GM19372 (cell line): ENCODE results near the gene RAP1A.
"Not testable (repeated sequence)": the region's sequence is repeated elsewhere in the genome, so short reads cannot be mapped to it uniquely, and the experiment has no call there.

Experiments used
- ATAC-seq: cut with Tn5 transposase; IDR thresholded peaks from one replicate; pipeline ENCODE4 v1.9.1; 2021; ENCODE audit warnings: mild to moderate bottlenecking, low read depth, moderate library complexity; ENCODE audit not compliant: unreplicated experiment

RAP1A gene

DNA sequence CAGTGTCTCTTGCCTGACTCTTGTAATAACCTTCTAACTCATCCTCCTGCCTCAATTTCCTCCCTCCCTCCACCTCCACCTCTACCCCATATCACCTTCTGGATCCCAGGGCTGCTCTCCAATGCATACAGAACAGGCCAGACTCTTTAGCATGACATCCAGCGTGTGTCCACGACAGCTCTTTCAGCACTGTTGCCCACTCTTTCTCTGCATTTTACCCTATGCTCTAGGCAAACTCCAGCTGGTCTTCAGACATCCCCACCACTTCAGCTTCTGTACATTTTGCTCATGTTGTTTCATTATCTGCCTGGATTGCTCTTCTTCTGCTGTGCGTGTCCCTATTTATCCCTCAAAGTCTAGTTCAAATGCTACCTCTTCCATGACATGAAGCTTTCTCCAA is 114.8 kb downstream of the RAP1A start:
- ATAC-seq, result no peak

DNA sequence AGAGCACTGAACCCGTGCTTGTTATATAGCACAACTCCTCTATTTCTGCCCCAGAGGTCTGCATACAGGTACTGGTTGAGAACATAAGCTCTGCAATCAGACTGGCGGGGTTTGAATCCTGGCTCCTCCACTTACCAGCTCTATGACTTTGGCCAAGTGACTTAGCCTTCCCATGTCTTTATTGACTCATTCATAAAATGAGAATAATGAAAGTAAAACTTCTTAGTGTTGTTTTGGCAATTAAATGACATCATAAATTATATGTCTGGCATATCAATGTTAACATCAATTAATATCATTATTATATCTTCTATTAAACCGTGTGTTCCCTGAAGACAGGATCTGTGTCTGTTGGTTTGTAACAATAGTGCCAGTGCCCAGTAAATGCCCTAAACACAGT is 115.3 kb downstream of the RAP1A start:
- no peak for ATAC-seq

DNA sequence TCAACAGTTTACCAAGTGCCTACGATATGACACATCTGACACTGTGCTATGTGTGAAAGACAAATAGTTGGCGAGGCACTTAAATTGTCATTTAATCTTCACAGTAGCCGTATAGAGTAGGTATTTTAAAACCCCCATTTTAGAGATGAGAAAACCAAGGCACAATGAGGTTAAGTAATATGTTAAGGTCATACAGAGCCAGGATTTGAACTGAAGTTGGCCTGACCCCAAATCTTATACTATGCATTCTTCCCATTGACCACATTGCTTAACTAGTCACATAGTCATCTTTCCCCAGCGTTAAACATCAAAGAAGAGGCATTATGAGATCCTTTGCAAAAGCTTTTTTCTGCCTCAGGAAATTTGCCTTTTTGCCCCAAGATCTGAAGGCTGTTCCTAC is 115.7 kb downstream of the RAP1A start:
- ATAC-seq, result no peak

DNA sequence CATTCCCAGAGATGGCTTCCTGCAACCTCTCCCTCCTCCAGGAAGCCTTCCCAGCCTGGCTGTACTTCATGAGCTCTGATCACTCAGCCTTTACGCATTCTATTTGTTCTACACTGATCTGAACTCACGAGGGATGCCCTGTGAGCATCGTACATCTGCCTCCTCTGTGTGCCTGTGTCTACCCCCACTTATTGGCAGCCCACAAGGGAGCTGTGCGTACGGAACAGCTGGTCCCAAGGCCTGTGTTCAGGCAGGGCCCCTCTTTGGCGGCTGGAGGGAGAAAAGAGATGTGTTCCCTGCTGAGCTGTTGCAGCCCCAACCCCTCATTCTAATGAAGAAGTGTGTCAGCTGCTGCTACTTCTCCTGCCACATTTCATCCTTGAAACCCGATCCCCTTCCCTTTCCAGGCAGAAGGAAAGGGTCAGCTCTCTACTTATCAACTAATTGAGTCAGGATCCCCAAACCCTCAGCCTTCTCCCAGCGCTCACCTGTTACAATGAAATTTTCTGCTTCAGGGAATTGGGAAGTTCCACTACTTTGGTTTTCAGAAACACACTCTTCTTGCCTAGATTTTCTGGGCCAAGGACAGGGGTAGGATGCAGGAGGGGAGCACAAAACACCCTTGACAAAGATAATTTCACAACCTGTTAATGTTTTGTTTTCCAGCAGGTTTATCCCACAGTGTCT is 116.4 kb downstream of the RAP1A start:
- no peak for ATAC-seq

DNA sequence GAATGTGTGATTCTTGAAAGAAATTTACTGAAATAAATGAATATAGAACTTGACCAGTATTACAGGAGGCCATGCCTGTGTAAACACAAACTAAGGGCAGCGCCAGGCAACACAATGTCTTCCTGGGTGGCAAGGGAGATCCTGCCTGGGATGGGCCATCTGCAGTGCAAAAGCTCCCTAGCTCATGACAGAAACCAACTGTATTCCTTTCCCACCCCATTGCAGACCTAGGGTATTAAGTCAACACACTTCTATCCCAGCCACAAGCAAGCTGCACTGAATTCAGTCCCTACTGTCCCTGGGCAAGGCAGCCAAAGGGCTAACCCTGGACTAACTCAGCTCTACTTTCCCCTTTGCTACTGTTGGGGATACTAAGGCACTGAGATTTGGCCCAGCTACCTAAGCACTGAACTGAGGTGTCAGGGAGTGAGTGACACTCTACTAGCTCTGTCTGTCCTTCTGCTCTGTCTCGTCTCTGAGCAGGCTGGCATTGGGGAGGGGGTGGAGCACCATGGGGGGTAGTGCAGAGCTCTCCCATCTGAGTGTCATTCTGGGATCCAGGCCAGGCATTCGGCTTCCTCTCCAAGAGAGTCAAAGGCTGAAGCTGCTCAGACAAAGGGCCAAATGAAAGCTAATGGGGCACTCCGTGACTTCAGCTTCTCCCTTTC is 117.1 kb downstream of the RAP1A start:
- ATAC-seq, result no peak

DNA sequence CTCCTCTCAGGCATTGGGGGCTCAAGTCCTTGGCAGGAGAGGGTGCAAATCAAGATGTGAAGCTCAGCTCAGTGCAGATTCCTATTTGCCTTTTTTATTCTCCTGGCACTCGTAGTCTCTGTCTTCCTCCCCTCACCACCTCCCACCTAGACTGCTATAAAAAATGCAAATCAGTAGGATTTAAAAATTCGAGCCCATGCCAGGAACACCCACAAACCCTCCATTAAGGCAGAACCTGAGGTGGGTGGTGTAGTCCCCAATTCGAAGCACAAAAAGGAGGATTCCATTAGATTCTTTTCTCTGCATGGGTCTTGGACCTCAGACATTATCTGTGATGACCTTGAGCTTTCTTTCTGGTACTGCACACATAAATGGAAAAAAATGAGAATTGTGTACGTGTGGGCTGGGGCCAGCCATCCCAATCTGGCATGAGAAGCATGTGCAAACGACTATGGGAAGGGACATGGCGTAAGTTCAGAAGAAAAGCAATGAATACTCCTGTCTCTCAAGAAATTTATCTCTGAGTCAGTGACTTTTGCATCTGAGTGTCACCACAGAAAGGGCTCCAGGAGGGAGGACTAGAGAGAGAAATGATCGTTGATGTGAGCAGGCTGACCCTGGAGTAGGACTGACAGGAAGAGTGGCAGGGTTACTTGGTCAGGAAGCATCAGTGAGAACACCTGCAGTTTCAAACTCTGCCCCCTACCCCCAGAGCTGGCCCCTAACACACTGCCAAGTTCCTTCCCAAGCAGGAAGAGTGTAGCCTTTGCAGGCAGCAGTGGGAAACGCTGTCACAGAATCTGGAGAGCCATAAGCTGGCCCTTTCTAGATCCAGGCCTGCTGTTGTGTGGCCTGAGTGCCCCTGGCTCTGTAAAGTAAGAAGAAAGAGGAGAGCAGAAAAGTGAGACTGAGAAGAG is 117.9 kb downstream of the RAP1A start:
- ATAC-seq, result no peak

DNA sequence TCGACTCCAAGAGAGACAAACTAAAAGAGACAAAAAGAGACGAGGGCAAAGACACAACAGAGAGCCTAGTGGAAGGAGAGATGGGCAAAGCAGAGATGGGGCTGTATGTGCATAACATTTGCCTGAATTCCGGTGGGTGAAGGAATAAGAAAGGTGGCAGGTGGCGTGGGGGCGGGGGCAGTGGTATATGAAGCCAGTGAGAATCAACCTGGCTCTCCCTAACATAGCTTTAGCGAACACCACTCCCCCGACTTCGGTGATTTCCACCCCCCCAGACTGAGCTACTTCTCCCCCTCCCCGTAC is 118.5 kb downstream of the RAP1A start:
- ATAC-seq, result no peak

DNA sequence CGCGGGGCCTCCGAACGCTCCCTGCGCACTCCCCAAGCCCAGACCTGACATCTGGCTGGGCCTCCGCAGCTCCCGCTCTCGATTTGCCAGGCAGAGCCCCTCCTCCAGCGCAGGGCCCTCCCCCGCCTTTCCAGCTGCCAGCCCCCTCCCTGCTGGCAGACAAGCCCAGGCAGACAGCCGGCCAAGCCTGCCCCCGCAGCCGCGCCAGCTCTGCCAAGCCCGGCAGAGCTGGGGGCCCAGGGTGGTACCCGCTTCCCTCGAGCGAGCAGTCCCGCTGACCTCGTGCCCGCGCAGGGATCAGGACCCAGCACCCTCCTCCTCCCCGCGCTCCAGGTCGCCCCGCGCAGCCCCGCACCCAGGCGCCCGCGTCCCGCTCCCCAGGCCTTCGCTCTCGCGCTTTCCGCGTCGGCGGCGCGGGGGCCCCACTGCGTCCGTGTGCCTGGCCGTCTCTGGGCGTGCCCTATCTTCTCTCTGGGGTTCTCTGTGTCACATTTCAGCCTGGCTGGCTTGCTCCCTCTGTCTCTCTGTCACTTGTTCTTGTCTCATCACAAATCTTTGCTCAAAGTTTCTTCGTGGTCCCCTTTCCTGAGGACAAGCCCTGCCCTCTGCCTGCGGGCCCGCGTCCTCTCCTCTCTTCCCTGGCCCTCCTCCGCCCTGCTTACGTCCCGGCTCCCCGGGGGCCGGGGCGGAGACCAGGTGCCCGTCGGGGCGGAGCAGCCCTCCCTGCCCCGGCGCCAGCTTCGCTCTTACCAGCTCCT is 119.0 kb downstream of the RAP1A start:
- peak; percentile 39 for ATAC-seq

DNA sequence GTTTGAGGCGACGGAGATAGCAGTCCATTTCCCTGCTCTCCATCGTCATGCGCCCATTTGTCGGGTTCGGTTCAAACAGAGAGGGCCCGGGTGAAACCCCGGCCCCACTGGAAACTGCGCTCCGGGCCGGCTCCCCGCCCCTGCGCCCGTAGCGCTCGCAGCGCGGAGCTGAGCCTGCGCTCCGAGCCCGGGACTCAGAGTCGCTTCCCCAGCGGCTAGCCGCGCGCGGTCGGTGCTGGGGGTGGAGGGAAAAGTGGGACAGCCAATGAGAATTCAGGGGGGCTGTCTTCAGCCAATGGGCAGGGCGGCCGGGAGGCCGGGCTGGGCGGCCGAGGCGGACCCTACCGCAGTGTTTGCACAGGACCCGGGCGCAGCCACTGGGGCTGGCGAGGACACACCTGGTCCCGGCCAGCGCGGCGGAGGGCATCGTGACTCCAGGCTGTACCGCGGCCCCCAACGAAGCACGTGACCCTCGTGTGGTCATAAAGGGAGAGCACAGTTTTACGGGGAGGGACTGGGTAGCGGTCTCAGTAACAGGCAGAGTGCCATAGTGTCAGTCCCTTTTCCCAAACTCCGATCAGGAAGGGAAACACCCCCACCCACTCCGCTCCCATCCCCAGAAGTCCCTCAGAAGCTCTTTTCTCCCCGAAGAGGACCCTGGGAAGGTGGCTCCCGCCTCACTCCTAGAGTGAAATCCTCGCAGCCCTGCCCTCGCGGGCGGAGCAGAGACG is 119.8 kb downstream of the RAP1A start, which contains the start of gene INKA2:
Gene INKA2 (minus strand): TSS at position 202 of the 731 bp plus-strand sequence. CDS start 153 bp downstream, at position 49.
- ATAC-seq, result peak; percentile 81

DNA sequence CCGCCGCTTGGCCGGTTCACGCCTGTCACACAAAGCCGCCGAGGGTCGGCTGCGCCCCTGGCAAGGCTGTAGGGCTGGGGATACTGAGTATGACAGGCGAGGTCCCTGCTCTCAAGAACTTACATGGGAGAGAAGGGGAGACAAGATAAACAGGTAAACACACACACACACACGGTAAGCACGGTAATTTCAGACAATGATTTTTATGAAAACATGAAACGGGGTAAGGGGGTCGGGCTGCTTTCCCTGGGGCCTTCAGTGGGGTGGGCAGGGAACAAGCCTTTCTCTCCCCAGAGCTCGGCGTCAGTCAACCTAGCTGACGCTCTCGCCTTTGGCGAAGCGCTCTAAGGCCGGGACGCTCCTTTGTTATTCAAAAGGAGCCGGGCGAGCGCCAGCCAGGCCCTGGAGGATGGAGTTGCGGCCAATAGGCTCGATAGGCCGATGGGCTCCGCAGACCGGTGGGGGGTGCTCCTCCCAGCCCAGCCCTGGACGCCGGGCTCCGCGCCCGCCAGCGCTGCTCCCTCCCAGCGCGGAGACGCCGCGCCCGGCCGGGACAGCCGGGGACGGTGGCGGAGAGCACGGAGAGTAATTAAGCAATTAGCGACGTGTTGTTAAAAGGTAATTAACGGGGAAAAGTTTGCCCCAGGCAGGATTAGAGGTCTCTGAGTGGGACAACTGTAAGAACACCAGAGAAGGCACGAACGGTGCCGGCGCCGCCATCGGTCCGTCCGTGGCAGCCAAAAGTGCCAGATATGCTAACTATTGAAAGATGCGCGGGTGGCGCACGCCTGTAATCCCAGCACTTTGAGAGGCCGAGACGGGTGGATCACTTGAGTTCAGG is 120.6 kb downstream of the RAP1A start:
- ATAC-seq, result no peak

DNA sequence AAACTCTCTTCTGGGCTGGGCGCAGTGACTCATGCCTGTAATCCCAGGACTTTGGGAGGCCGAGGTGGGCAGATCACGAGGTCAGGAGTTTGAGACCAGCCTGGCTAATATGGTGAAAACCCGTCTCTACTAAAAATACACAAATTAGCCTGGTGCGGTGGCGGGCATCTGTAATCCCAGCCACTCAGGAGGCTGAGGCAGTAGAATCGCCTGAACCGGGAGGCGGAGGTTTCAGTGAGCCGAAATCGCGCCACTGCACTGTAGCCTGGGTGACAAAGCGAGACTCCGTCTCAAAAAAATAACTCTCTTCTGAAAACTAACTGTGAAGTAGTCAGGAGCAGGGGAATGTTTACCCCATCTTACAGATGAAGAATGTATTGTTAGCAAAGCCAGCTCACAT is 122.7 kb downstream of the RAP1A start:
- not testable (repeated sequence) for ATAC-seq

DNA sequence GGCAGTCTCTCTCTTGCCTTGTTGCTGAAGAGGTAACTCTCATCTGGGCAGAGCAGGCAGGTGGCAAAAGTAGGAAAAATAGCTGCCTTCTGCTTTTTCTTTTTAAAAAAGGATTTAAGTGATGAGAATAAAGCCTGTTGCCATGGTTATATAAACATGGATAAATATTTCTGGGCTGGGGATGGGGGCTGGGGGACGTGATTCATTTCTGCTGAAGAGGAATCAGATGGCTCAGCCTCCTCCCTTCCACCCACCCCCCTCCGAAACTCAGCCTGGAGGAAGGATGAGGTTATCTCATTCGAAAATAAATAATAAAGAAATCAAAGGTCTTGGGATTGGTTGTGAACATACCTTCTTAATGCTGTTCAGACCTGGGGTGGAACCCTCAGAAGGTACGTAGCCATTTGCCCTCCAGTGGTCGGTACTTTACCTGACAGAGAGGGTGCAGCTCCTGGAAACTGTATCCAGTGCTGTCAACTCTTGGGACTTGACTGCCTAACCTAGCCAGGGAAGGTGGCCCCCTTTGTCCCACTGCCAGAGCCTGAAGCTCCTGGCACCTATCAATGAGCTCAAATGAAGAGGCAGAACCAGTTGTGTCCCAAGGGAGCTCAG is 123.5 kb downstream of the RAP1A start:
- ATAC-seq, result no peak

DNA sequence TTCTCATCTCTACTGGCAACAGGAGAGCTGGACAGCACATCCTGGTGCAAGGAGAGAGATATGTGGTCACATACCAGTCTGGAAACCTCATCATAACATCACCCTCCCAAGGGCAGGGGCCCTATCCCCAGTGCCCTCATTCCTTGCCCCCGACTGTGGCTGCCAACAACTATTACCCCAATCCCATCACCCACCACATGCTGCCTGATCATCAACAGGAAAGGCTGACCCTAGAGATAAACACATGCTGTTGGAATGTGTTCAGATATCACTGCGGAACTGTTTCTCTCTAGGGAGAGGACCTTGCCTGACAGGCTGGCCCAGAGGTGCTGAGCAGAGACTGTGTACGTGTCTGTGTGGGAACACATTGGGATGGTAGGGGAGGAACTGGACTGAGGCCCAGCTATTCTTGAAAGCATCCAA is 124.1 kb downstream of the RAP1A start:
- no peak for ATAC-seq

DNA sequence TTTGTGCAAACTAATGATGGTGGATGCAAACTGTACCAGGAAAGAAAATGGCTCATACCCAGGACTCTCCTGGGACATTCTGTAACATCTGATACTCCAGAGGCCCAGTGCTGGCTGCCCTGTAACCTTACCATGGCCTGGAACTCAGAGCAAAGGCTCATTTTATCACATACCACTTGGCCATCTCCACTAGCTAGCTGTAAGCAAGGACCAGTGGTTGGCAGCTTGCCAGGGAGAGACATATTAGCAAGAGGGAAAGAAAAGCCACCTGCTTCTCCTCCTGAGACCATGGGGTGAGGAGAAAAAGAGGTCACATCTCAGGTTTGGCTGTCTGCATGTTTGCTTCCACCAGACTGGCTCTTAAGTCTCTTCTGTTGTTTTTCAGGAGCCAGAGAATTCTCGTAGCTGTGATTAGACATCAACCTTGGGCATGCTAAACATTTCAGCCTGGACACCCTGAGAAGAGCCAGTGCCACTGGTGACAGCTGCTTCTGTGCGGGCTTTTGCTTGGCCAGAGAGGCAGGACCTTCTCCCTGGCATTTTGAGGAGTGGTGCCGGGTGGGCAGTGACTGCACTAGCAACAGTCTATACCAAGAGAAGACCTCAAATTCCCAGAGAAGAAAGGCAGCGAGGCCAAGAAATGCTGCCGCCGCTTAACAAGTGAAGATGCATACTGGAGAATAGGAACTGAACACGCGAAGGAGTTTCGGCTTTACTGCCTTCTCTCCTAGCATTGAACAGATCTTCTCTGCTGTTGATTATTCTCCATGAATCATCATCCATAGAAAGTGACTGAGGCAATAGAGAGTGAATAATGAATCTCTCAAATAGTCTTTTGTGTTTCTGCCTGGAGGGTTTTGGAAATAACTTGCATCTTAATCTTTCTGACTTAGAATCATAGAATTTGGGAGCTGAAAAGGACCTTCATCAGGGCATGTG is 126.4 kb downstream of the RAP1A start:
- ATAC-seq, result no peak

DNA sequence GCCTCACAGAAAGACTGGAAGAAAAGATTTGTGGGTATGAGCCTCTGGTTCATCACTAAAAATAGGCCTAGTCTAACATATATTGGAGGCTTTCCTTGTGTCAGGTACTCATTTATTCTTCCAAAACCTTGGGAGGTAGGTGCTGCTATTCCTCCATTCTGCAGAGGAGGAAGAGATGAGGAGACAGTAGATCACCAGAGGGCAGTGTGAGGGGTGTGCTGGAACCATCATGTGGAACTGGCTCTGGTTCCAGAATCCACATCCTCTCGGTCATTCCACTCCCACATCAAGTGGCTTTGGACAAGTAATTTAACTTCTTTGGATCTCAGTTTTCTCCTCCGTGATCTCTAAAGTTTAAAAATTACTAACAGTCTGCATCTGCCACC is 127.0 kb downstream of the RAP1A start:
- ATAC-seq, result no peak

DNA sequence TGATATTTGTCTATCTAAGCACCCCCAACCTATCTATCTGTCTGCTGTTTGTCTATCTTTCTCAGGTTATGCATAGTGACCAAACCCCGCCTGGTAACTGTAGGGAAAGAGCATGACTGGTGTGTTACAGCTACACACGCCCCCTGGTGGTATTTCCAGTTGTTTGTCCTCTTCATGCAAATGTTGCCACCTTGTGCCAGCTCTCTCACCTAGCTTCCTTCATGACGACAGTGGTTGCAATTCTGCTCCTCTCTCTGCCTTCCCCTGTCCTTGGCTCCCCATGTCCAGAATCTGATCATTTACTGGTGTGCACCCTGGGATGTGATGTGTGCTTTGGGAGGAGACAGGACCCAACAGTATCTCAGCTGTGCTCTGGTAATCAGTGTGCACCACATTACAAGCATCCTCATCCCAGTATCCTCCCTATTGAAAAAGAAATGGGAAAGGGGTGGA is 127.7 kb downstream of the RAP1A start:
- no peak for ATAC-seq

DNA sequence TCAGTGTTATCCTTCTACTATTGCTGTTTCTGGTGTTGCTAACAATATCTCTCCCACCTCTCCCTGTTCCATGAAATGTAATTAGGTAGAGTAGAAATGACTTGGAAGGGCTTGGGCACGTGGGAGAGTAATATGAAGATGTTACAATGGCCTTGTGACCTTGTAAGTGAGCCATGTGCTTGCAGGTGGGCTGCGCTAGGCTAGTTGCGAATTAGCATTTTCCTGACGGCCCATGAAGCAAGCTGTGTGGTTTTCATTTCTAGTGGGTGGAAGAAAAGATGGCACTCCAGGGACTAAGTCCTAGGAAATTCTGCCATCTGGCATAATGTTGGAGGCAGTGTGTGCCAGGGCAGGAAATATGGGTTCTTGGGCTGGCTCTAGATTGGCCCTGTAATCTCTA is 128.4 kb downstream of the RAP1A start:
- ATAC-seq, result no peak

DNA sequence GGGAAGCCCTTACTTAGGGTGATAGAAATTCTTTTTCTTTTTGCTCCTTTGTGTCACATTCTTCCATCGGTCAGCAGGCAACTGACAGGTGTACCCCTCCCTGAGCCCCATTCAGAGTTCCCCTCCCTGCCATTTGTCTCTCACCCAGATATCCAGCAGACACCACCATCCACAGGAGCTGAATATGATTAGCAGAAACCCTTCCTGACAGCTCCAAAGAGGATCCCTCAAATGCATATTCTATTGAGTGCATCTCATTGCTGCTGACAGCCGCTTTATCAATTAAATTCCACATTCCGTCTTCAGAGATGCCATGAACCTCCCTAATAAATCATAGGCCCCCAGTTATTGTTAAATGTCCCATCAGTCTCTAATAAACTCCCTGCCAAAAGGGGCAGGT is 130.0 kb downstream of the RAP1A start:
- ATAC-seq, result no peak
